NCI-H1105 (cell line): Measurements from ENCODE around the gene PCDHB13.
"Not testable (repeated sequence)": the region's sequence is repeated elsewhere in the genome, so short reads cannot be mapped to it uniquely, and the experiment has no call there.

Experiments
- DNase-seq: peaks from one replicate; lab custom pipeline; 2025; lab: John Stamatoyannopoulos, UW

PCDHB13 gene

DNA sequence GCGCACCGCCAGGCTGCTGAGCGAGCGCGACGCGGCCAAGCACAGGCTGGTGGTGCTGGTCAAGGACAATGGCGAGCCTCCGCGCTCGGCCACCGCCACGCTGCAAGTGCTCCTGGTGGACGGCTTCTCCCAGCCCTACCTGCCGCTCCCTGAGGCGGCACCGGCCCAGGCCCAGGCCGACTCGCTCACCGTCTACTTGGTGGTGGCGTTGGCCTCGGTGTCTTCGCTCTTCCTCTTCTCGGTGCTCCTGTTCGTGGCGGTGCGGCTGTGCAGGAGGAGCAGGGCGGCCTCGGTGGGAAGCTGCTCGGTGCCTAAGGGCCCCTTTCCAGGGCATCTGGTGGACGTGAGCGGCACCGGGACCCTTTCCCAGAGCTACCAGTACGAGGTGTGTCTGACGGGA, 12.1 kb upstream of the PCDHB13 start:
- DNase-seq: not testable (repeated sequence)

DNA sequence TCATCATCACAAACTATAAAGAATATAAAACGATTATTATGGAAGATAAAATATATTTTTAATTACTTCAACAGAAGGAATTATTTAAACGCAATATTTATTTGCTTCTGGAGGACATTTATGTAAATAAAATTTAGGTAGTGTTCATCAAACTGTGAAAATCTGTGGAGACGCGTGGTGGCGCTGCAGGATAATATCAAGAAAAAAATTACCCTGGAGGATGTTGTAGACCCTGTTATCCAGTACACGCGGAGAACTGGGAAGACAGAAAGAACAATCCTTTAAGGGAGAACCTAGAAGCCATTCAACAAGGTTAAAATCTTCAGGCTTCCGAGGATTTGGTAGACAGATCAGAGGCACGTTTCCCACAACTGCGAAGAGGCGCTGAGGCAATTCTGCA, 5.2 kb upstream of the PCDHB13 start, which contains the start of gene PCDHB12:
TSS of gene PCDHB12 (plus strand) at position 242 of the 400 bp plus-strand sequence. CDS start 189 bp downstream, outside the sequence.
- no peak for DNase-seq

DNA sequence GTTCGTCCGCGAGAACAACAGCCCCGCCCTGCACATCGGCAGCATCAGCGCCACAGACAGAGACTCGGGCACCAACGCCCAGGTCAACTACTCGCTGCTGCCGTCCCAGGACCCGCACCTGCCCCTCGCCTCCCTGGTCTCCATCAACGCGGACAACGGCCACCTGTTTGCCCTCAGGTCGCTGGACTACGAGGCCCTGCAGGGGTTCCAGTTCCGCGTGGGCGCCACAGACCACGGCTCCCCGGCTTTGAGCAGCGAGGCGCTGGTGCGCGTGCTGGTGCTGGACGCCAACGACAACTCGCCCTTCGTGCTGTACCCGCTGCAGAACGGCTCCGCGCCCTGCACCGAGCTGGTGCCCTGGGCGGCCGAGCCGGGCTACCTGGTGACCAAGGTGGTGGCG, 3.4 kb upstream of the PCDHB13 start:
- DNase-seq: not testable (repeated sequence)

DNA sequence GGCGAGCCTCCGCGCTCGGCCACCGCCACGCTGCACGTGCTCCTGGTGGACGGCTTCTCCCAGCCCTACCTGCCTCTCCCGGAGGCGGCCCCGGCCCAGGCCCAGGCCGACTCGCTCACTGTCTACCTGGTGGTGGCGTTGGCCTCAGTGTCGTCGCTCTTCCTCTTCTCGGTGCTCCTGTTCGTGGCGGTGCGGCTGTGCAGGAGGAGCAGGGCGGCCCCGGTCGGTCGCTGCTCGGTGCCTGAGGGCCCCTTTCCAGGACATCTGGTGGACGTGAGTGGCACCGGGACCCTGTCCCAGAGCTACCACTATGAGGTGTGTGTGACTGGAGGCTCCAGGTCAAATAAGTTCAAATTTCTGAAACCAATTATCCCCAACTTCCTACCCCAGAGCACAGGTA, 2.9 kb upstream of the PCDHB13 start:
- DNase-seq: not testable (repeated sequence)

DNA sequence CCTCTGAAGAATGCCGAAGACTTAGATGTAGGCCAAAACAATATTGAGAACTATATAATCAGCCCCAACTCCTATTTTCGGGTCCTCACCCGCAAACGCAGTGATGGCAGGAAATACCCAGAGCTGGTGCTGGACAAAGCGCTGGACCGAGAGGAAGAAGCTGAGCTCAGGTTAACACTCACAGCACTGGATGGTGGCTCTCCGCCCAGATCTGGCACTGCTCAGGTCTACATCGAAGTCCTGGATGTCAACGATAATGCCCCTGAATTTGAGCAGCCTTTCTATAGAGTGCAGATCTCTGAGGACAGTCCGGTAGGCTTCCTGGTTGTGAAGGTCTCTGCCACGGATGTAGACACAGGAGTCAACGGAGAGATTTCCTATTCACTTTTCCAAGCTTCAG, 864 bp downstream of the PCDHB13 start:
- DNase-seq: not testable (repeated sequence)

- not testable (repeated sequence) for DNase-seq
Observed at GRCh38 chr5:141215504-141215903, 1.8 kb downstream of the PCDHB13 start.

- not testable (repeated sequence) for DNase-seq
Observed at GRCh38 chr5:141216035-141216434, 2.3 kb downstream of the PCDHB13 start.

DNA sequence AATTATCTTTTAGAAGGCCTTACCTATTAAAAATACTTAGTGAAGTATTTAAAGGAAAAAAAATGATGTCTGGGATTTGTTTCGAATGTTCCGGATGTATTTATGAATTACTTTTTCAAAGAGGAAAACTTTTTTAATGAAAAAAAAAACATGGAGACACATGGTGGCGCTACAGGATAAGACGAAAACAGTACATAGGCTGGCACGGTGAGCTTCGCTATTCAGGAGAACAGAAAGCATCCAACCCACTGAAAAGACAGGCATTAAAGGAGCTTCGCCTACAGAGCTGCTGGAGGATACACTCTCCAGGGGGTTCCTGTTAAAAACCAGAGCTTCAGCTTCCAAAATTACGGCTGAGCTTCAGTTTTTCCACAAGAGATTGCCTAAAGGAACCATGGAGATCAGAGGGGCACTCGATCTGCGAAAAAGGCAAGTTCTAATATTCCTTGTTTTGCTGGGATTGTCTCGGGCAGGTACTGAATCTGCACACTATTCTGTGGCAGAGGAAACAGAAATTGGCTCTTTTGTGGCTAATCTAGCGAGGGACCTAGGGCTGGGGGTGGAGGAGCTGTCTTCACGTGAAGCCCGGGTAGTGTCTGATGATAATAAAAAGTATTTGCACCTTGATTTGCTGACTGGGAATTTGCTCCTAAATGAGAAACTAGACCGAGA, 9.5 kb downstream of the PCDHB13 start, which contains the start of gene PCDHB14:
TSS of gene PCDHB14 (plus strand) at position 232 of the 672 bp plus-strand sequence. CDS start at position 395, 163 bp downstream.
- peak; percentile 50 for DNase-seq

DNA sequence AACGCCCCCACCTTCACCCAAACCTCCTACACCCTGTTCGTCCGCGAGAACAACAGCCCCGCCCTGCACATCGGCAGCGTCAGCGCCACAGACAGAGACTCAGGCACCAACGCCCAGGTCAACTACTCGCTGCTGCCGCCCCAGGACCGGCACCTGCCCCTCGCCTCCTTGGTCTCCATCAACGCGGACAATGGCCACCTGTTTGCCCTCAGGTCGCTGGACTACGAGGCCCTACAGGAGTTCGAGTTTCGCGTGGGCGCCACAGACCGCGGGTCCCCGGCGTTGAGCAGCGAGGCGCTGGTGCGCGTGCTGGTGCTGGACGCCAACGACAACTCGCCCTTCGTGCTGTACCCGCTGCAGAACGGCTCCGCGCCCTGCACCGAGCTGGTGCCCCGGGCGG, 11.1 kb downstream of the PCDHB13 start:
- DNase-seq: not testable (repeated sequence)

DNA sequence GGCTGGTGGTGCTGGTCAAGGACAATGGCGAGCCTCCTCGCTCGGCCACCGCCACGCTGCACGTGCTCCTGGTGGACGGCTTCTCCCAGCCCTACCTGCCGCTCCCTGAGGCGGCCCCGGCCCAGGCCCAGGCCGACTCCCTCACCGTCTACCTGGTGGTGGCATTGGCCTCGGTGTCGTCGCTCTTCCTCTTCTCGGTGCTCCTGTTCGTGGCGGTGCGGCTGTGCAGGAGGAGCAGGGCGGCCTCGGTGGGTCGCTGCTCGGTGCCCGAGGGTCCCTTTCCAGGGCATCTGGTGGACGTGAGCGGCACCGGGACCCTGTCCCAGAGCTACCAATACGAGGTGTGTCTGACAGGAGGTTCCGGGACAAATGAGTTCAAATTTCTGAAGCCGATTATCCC, 11.7 kb downstream of the PCDHB13 start:
- DNase-seq: not testable (repeated sequence)

- no peak for DNase-seq
Observed at GRCh38 chr5:141234109-141234667, 20.5 kb downstream of the PCDHB13 start.

DNA sequence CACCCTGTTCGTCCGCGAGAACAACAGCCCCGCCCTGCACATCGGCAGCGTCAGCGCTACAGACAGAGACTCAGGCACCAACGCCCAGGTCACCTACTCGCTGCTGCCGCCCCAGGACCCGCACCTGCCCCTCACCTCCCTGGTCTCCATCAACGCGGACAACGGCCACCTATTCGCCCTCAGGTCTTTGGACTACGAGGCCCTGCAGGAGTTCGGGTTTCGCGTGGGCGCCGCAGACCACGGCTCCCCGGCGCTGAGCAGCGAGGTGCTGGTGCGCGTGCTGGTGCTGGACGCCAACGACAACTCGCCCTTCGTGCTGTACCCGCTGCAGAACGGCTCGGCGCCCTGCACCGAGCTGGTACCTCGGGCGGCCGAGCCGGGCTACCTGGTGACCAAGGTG, 22.2 kb downstream of the PCDHB13 start:
- DNase-seq: not testable (repeated sequence)

DNA sequence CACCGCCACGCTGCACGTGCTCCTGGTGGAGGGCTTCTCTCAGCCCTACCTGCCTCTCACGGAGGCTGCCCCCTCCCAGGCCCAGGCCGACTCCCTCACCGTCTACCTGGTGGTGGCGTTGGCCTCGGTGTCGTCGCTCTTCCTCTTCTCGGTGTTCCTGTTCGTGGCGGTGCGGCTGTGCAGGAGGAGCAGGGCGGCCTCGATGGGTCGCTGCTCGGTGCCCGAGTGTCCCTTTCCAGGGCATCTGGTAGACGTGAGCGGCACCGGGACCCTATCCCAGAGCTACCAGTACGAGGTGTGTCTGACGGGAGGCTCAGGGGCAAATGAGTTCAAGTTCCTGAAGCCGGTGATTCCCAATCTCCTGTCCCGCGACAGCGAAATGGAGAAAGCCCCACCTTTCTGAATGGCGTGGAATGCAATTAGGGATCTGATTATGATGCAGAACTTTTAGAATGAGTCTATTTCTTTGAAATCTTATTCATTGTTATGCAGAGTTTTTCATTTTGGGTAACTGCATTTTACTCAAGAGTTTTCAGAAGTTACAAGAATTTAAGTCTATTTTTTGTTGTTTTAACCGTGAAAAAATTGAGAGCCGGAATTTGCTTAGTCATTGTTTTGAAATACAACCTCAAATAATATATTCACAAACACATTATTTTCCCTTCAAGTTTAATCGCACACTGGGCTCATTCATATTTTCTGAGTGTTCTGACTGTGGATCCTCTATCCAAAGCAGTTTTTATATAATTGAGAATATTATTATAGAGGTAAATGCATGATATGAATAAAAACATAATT, 23.0 kb downstream of the PCDHB13 start:
- DNase-seq: no peak

- DNase-seq: no peak
Observed at GRCh38 chr5:141241496-141241895, 27.8 kb downstream of the PCDHB13 start.

DNA sequence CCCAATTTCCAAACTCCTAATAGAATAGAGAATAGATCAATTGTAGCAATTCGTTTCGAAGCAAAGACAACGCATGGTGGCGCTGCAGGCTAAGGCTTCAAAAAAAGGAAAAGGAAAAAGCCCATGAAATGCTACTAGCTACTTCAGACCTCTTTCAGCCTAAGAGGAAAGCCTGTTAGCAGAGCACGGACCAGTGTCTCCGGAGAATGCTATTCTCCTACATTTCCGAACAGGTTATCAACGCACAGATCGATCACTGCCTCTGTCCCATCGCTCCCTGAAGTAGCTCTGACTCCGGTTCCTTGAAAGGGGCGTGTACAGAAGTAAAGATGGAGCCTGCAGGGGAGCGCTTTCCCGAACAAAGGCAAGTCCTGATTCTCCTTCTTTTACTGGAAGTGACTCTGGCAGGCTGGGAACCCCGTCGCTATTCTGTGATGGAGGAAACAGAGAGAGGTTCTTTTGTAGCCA, 31.6 kb downstream of the PCDHB13 start, which contains the start of gene PCDHB15:
TSS of gene PCDHB15 (plus strand) at position 146 of the 468 bp plus-strand sequence. CDS start at position 330, 184 bp downstream.
- no peak for DNase-seq

GRCh38 chr5:141246971-141247370, 33.3 kb downstream of the PCDHB13 start:
- not testable (repeated sequence) for DNase-seq

DNA sequence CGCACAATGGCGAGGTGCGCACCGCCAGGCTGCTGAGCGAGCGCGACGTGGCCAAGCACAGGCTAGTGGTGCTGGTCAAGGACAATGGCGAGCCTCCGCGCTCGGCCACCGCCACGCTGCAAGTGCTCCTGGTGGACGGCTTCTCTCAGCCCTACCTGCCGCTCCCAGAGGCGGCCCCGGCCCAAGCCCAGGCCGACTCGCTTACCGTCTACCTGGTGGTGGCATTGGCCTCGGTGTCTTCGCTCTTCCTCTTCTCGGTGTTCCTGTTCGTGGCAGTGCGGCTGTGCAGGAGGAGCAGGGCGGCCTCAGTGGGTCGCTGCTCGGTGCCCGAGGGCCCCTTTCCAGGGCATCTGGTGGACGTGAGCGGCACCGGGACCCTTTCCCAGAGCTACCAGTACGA, 33.7 kb downstream of the PCDHB13 start:
- DNase-seq: not testable (repeated sequence)

- no peak for DNase-seq
Observed at GRCh38 chr5:141250576-141250975, 36.9 kb downstream of the PCDHB13 start.

DNA sequence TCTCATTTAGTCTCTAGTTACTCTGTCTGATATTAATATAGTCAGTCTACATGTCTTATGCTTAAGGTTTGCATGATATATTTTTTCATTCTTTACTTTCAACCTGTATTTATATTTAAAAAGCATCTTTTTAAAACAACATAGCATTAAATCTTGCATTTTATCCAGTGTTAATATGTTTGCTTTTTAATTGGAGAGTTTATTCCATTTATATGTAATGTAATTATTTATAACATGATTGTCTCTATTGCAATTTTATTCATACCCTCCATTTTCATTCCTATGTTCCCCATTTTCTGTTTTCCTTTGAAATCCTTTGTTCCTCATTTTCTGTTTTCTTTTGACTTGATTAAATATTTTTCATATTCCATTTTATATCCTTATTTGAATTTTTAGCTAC, 44.7 kb downstream of the PCDHB13 start:
- DNase-seq: no peak

GRCh38 chr5:141258948-141259347, 45.2 kb downstream of the PCDHB13 start:
- no peak for DNase-seq

GRCh38 chr5:141260458-141261237, 46.9 kb downstream of the PCDHB13 start:
- no peak for DNase-seq

DNA sequence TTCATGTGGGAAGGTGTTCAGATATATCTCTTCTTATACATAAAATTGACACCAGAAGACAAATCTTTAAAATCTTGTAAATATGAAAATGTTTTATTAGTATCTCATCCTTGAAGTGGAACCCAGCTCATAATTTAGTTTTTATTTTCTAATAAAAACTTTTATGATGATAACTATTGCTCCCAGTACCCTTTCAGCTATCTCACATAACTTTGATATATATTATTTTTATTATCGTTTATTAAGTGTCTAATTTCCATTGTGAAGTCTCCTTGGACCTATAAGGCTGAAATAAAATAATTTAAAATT, 47.5 kb downstream of the PCDHB13 start:
- no peak for DNase-seq
